Spleen (tissue), 11 donors: Measurements from ENCODE around the gene CSN1S1. TPM values are rescaled to one million over a fixed set of nuclear protein-coding genes. Genes with fewer than 3 reads are reported as not detected.

Experiments
- DNase-seq: peaks from one replicate; pipeline ENCODE4 v3.0.0-alpha.2; 2020
- H3K27ac ChIP-seq, 8 donors: fragments of 200-600 bp; sonication (generic) in 7 of 8; 1 replicate in 4 of 8; 2 replicates in 4 of 8; pipeline versions ENCODE4 v1.5.0 to v1.8.0; 2016 to 2021; ENCODE audit warnings: inconsistent platforms in 4 of 8, mild to moderate bottlenecking in 4 of 8, moderate library complexity in 1 of 8
- H3K27me3 ChIP-seq, 7 donors: fragments of 200-600 bp; sonication (generic) in 6 of 7; replicated peaks in 1 of 7; 1 replicate in 4 of 7; 2 replicates in 3 of 7; pipeline versions ENCODE4 v1.5.0 to v1.8.0; 2016 to 2021; ENCODE audit warnings: inconsistent platforms in 3 of 7, mild to moderate bottlenecking in 1 of 7
- H3K36me3 ChIP-seq, 6 donors: fragments of 200-600 bp; sonication (generic) in 5 of 6; 1 replicate in 4 of 6; 2 replicates in 2 of 6; pipeline versions ENCODE4 v1.5.0 to v1.8.0; 2016 to 2021; ENCODE audit warnings: inconsistent platforms in 2 of 6
- H3K4me1 ChIP-seq, 6 donors: fragments of 200-600 bp; sonication (generic) in 5 of 6; 1 replicate in 3 of 6; 2 replicates in 3 of 6; pipeline versions ENCODE4 v1.5.0 to v1.8.0; 2016 to 2021; ENCODE audit warnings: inconsistent platforms in 3 of 6
- H3K4me3 ChIP-seq, 8 donors: fragments of 200-600 bp; sonication (generic) in 7 of 8; 1 replicate in 4 of 8; 2 replicates in 4 of 8; pipeline versions ENCODE4 v1.5.0 to v1.8.0; 2016 to 2021; ENCODE audit warnings: inconsistent platforms in 4 of 8, mild to moderate bottlenecking in 4 of 8, moderate library complexity in 2 of 8
- H3K9me3 ChIP-seq, 8 donors: fragments of 200-600 bp; sonication (generic) in 7 of 8; 1 replicate in 4 of 8; 2 replicates in 4 of 8; pipeline versions ENCODE4 v1.5.0 to v1.8.0; 2016 to 2021; ENCODE audit warnings: inconsistent platforms in 4 of 8
- POLR2A ChIP-seq, 3 donors: fragments of 450-650 bp; IDR thresholded peaks; one replicate each; pipeline ENCODE4 v1.5.1; 2017; ENCODE audit warnings: antibody characterized with exemption in 3 of 3, mild to moderate bottlenecking in 1 of 3
- POLR2AphosphoS5 ChIP-seq, 3 donors: sonication (generic); formaldehyde crosslinking; IDR thresholded peaks; one replicate each; pipeline ENCODE4 v1.5.1; 2017; ENCODE audit warnings: antibody characterized with exemption in 3 of 3
- WGBS, 5 donors: extraction: QIAGEN DNeasy Blood & Tissue Kit in 3 of 5; methylation state at CpG; one replicate each; pipeline versions ENCODE4 v1.1.5 to v1.1.7; 2013 to 2018; 5-methylcytosine and 5-hydroxymethylcytosine counted together
- intact Hi-C: fragments of 100-400 bp; cut with DNase I; formaldehyde crosslinking; loops from one replicate; pipeline ENCODE4 v1.15.0; 2023; ENCODE audit warnings: low total_unique reads
- polyA plus RNA-seq, 3 donors: library from polyadenylated mRNA; stranded (reverse); fragments of 200-250 nt; gene quantifications; one replicate each; pipeline ENCODE4 v1.2.1, GENCODE V29; 2013
- total RNA-seq, 7 donors: library from RNA; depleted of rRNA in 3 of 7; stranded (reverse); fragments of >200 nt in 3 of 7; fragmentation: NEBNext Ultra II Directional in 4 of 7; extraction: Animal tissue kit (Norgen Biotek cat#: 25700) in 4 of 7; gene quantifications; one replicate each; pipeline versions ENCODE4 v1.1.0 to v1.2.1, GENCODE V29; 2016 to 2021
- TF ChIP-seq, protein P1 (sequence below), 11 experiments: fragments of 200-600 bp in 7 of 11; fragments of 450-650 bp in 4 of 11; sonication (generic) in 4 of 11; IDR thresholded peaks in 8 of 11; conservative IDR thresholded peaks in 3 of 11; 1 replicate in 7 of 11; 2 replicates in 4 of 11; pipeline versions ENCODE4 v1.4.0 to v1.8.0; 2016 to 2021; ENCODE audit warnings: antibody characterized with exemption in 11 of 11, inconsistent platforms in 4 of 11, mild to moderate bottlenecking in 1 of 11
- donor health status: healthy with polysubstance abuse.
- donor health status: DM: no; HTN: no; CAD: no; lungs with moderate emphysema.
- donor health status: DM: no; HTN: no; CAD: no.
- donor health status: Bipolar disorder and iron deficiency.
- donor health status: healthy.
- donor health status: DM: no; HTN: no; CAD: no.
- donor health status: DM: yes; HTN: yes; CAD: no.

Gene CSN1S1
- total and polyA plus RNA-seq, 10 donors = not detected

DNA sequence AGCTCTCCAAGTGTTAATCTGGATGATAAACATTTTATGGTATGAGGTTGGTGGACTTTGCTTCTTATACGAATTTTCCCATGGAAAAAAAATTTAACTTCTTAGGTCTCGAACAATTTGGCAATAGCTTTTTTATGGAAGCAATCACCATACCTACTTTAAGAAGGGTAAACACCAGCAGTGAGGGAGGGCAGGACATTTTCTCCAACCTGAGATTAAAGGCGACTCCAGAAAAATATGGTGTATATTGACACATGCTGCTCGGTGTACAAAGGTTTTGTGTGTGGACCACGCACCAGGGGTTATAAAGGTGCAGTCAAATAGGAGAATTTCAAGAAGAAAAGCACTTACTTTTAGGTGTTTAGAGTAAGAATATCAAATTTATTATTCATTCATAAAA, 36.7 kb upstream of the CSN1S1 start:
- intact Hi-C loops = no loop called here

DNA sequence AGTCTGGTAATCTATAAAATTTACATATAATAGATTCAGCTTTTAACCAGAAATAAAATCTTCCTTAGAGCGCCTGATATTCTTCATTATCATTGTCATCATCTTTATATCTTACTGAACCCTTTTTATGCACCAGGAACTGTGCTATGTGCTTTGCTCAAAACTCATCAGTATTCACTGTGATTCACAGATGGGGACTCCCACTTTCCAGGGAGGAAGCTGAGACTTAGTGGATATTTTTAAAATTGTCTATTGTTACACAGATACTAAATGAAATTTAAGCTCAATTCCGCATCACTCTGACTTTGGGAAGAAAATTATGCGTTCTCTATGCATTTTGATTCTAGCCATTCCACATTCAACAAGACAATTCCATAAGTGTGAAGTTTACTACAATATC, 36.1 kb upstream of the CSN1S1 start:
- Histone ChIP-seq H3K4me3 (no peak overlapping the region), H3K27ac (no peak overlapping the region), H3K27me3 (no peaks in the 10 kb centered on the region), H3K4me1 (no peaks in the 10 kb centered on the region), H3K9me3 (no peaks in the 10 kb centered on the region), H3K36me3 (no peaks in the 10 kb centered on the region)
- TF ChIP-seq POLR2A (IDR thresholded peaks at IDR 0.05) = no peak
- TF ChIP-seq, protein P1, sequence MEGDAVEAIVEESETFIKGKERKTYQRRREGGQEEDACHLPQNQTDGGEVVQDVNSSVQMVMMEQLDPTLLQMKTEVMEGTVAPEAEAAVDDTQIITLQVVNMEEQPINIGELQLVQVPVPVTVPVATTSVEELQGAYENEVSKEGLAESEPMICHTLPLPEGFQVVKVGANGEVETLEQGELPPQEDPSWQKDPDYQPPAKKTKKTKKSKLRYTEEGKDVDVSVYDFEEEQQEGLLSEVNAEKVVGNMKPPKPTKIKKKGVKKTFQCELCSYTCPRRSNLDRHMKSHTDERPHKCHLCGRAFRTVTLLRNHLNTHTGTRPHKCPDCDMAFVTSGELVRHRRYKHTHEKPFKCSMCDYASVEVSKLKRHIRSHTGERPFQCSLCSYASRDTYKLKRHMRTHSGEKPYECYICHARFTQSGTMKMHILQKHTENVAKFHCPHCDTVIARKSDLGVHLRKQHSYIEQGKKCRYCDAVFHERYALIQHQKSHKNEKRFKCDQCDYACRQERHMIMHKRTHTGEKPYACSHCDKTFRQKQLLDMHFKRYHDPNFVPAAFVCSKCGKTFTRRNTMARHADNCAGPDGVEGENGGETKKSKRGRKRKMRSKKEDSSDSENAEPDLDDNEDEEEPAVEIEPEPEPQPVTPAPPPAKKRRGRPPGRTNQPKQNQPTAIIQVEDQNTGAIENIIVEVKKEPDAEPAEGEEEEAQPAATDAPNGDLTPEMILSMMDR (IDR thresholded peaks at IDR 0.05 in 8 of 11, conservative IDR thresholded peaks at IDR 0.05 in 3 of 11) = no peak
- no peak for TF ChIP-seq POLR2AphosphoS5 (IDR thresholded peaks at IDR 0.05)
- intact Hi-C loops = no loop called here
- no peak for DNase-seq
- 85 to 94% (median 91%) methylated on average over 3 of the region's 3 CpGs for WGBS, 5 donors

More for the DNA sequence above, 36.7 kb upstream of the CSN1S1 start:
- Histone ChIP-seq H3K36me3 (no peaks in the 10 kb centered on the region), H3K4me3 (no peak overlapping the region), H3K9me3 (no peaks in the 10 kb centered on the region), H3K27ac (no peak overlapping the region), H3K27me3 (no peaks in the 10 kb centered on the region), H3K4me1 (no peaks in the 10 kb centered on the region)
- DNase-seq = no peak
- 59 to 92% (median 86%) methylated on average over 5 of the region's 5 CpGs for WGBS, 5 donors
- TF ChIP-seq POLR2AphosphoS5 (IDR thresholded peaks at IDR 0.05) (no peak), POLR2A (IDR thresholded peaks at IDR 0.05) (no peak)
- TF ChIP-seq, protein P1 (IDR thresholded peaks at IDR 0.05 in 8 of 11, conservative IDR thresholded peaks at IDR 0.05 in 3 of 11) = no peak

DNA sequence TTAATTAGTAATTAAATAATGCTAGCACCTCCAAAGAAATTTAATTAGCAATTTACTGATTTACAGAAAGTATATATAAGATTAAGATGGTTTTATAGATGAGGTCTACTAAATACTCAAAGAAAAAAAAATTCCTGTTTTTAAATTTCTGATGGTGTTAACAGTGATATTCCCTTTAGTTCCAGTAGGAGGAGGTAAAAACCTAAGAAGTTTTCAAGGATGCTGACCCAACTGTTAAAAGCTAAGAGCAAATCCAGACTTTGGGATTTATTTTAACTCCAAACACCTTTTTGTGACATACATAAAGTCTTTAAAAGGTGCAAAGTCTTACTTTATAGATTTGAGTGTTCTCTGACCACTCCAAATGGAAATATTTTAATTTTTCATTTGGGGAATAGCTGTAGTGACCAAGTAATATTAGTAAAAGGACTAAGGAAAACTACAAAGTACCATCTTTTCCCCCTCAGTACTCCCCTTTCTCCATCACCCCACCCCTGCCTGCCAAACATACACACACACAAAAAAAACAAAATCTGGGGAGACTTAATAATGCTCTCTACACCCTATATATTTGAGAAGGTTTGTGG, 34.2 kb upstream of the CSN1S1 start:
- intact Hi-C loops = no loop called here
- no peak for TF ChIP-seq POLR2A (IDR thresholded peaks at IDR 0.05)
- no peak for TF ChIP-seq POLR2AphosphoS5 (IDR thresholded peaks at IDR 0.05)
- TF ChIP-seq, protein P1 (IDR thresholded peaks at IDR 0.05 in 8 of 11, conservative IDR thresholded peaks at IDR 0.05 in 3 of 11) = peak in 2 of 11 experiments; percentile 13 to 26
- Histone ChIP-seq H3K27me3 (no peaks in the 10 kb centered on the region), H3K4me1 (no peaks in the 10 kb centered on the region), H3K36me3 (no peaks in the 10 kb centered on the region), H3K27ac (no peak overlapping the region), H3K9me3 (no peaks in the 10 kb centered on the region), H3K4me3 (no peak overlapping the region)
- DNase-seq = no peak

DNA sequence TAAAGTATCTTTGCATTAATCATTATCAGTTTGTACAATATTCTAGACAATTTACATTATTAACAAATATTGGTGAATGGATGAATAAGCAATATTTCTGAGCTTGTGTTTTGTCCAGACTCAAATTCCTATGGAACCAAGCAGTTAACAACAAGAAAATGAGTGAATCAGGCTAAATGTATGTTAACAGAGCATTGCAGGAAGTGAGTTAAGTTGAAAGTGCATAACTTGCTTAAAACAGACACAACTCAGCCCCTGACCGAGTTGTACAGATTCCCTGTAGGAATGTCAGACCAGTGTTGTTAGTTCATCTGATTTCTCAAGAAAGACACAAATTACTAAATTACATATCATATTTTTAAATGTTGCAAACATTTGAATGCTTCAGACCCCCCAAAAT, 23.7 kb upstream of the CSN1S1 start:
- TF ChIP-seq, protein P1 (IDR thresholded peaks at IDR 0.05 in 8 of 11, conservative IDR thresholded peaks at IDR 0.05 in 3 of 11) = no peak
- no peak for TF ChIP-seq POLR2AphosphoS5 (IDR thresholded peaks at IDR 0.05)
- no peak for TF ChIP-seq POLR2A (IDR thresholded peaks at IDR 0.05)
- 41 to 62% (median 48%) methylated on average over 1 of the region's 1 CpG for WGBS, 5 donors
- Histone ChIP-seq H3K27ac (no peak overlapping the region), H3K4me1 (no peaks in the 10 kb centered on the region), H3K4me3 (no peak overlapping the region), H3K9me3 (no peaks in the 10 kb centered on the region), H3K36me3 (no peaks in the 10 kb centered on the region), H3K27me3 (no peaks in the 10 kb centered on the region)
- DNase-seq = no peak
- intact Hi-C loops = no loop called here
